GM23248 (cell line): Measurements from ENCODE around the gene OPALIN. TPM values are rescaled to one million over a fixed set of nuclear protein-coding genes. Genes with fewer than 3 reads are reported as not detected.

Source experiments
- DNase-seq: peaks from one replicate; pipeline ENCODE4 v3.0.0-alpha.2; 2015
- H2AFZ ChIP-seq: fragments of 200-600 bp; sonication (generic); 2 replicates; pipeline ENCODE4 v1.6.1; 2016; ENCODE audit warnings: antibody characterized with exemption
- H3F3A ChIP-seq: fragments of 200-600 bp; sonication (generic); 2 replicates; pipeline ENCODE4 v1.6.1; 2016; ENCODE audit warnings: mild to moderate bottlenecking, antibody characterized with exemption, mixed run types; ENCODE audit not compliant: insufficient read depth
- H3K27ac ChIP-seq: fragments of 200-600 bp; sonication (generic); 2 replicates; pipeline ENCODE4 v1.5.1; 2016; ENCODE audit warnings: mild to moderate bottlenecking
- H3K27me3 ChIP-seq: fragments of 200-600 bp; sonication (generic); replicated peaks from 2 replicates; pipeline ENCODE4 v1.6.1; 2016; ENCODE audit warnings: mild to moderate bottlenecking; ENCODE audit not compliant: insufficient read depth
- H3K36me3 ChIP-seq: fragments of 200-600 bp; sonication (generic); 2 replicates; pipeline ENCODE4 v1.6.1; 2016; ENCODE audit warnings: low read depth, mild to moderate bottlenecking
- H3K4me1 ChIP-seq: fragments of 200-600 bp; sonication (generic); 2 replicates; pipeline ENCODE4 v1.6.1; 2016; ENCODE audit warnings: mild to moderate bottlenecking; ENCODE audit not compliant: insufficient read depth
- H3K4me2 ChIP-seq: fragments of 200-600 bp; sonication (generic); one replicate; pipeline ENCODE4 v1.6.1; 2016; ENCODE audit warnings: mild to moderate bottlenecking; ENCODE audit not compliant: unreplicated experiment
- H3K4me3 ChIP-seq: fragments of 200-600 bp; sonication (generic); 2 replicates; pipeline ENCODE4 v1.5.1; 2016; ENCODE audit warnings: mild to moderate bottlenecking
- H3K79me2 ChIP-seq: fragments of 200-600 bp; sonication (generic); 2 replicates; pipeline ENCODE4 v1.6.1; 2016; ENCODE audit warnings: mild to moderate bottlenecking; ENCODE audit not compliant: insufficient read depth
- H3K9ac ChIP-seq: fragments of 200-600 bp; sonication (generic); 2 replicates; pipeline ENCODE4 v1.6.1; 2016; ENCODE audit warnings: mild to moderate bottlenecking
- H3K9me2 ChIP-seq: fragments of 200-600 bp; sonication (generic); 2 replicates; pipeline ENCODE4 v1.6.1; 2016; ENCODE audit warnings: mixed run types, mild to moderate bottlenecking, moderate library complexity; ENCODE audit not compliant: insufficient read depth
- H3K9me3 ChIP-seq: fragments of 200-600 bp; sonication (generic); one replicate; pipeline ENCODE4 v1.6.1; 2017; ENCODE audit warnings: low read depth
- H4K20me1 ChIP-seq: fragments of 200-600 bp; sonication (generic); 2 replicates; pipeline ENCODE4 v1.6.0; 2016; ENCODE audit not compliant: insufficient read depth
- EZH2 ChIP-seq: fragments of 200-600 bp; sonication (generic); IDR thresholded peaks from 2 replicates; pipeline ENCODE4 v1.6.1; 2018; ENCODE audit warnings: antibody characterized with exemption, mild to moderate bottlenecking; ENCODE audit not compliant: insufficient read depth, poor library complexity, severe bottlenecking
- EZH2phosphoT487 ChIP-seq: fragments of 200-600 bp; sonication (generic); IDR thresholded peaks from 2 replicates; pipeline ENCODE4 v1.6.1; 2018; ENCODE audit warnings: antibody characterized with exemption, moderate library complexity, mild to moderate bottlenecking, low read depth; ENCODE audit not compliant: insufficient read depth
- WGBS, 2 experiments: methylation state at CpG; one replicate each; pipeline ENCODE4 v1.1.6; 2015 to 2017; ENCODE audit warnings: low lambda C conversion rate in 2 of 2, low coverage in 1 of 2; ENCODE audit errors: missing lambda C conversion rate in 2 of 2; 5-methylcytosine and 5-hydroxymethylcytosine counted together
- in situ Hi-C: fragments of 300-500 bp; cut with MboI; formaldehyde crosslinking; loops from 2 replicates; pipeline ENCODE4 v1.15.0; 2020
- polyA plus RNA-seq: library from polyadenylated mRNA; unstranded; fragments of >200 nt; fragmentation: Nextera tagmentation; extraction: Ambion mirVana; gene quantifications from 2 replicates; pipeline ENCODE4 v1.2.1, GENCODE V29; 2016
- total RNA-seq: library from RNA; depleted of rRNA; stranded (reverse); fragments of >200 nt; shearing (Covaris generic); gene quantifications from 2 replicates; pipeline ENCODE4 v1.2.3, GENCODE V29; 2014

Gene OPALIN
- total and polyA plus RNA-seq, 2 experiments from 2014 or later = not detected

DNA sequence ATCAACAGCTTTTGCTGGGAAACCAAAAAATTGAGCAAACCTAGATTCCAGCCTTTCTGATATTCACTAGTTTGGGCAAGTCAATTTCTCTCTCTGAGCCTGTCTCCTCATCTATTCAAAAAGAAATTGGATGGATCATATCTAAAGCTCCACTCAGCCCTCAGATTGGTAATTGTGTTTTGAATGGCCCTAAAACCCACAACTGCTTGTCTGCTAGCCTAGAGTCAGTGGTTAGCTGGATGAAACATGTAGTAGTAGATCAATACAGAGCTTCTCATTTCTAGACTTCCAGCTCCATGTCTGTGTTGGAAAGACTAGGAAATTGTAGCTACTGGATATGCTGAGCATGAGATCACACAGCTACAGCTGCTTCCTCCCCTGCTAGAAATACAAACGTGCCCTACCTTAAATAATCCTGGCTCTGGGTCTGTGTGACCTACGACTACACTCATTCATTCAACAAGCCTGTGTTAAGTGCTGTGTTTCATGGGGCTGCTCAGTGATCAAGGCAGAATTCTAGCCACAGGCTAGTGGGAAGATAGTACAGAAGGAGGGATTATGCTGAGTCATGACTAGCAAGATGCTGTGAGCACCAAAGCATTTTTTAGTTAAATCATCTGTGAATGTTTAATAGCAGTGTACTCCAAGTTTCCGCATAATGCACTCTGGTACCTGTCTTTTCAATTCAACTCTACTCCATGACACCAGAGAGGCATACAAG, 38.9 kb downstream of the OPALIN start:
- Histone ChIP-seq H3K9ac (no peak overlapping the region), H3K4me2 (no peak overlapping the region), H3K27me3 (no peaks in the 10 kb centered on the region), H4K20me1 (no peaks in the 10 kb centered on the region), H3K79me2 (no peaks in the 10 kb centered on the region), H3F3A (no peaks in the 10 kb centered on the region), H3K4me1 (no peaks in the 10 kb centered on the region), H3K4me3 (no peak overlapping the region), H3K27ac (no peak overlapping the region), H2AFZ (no peak overlapping the region), H3K9me3 (no peaks in the 10 kb centered on the region), H3K9me2 (no peaks in the 10 kb centered on the region), H3K36me3 (no peaks in the 10 kb centered on the region)
- in situ Hi-C loops = no loop called here
- 18 to 24% methylated on average over 3 of the region's 3 CpGs for WGBS, 2 experiments
- DNase-seq = peak; percentile 8
- no peak for TF ChIP-seq EZH2
- no peak for TF ChIP-seq EZH2phosphoT487

DNA sequence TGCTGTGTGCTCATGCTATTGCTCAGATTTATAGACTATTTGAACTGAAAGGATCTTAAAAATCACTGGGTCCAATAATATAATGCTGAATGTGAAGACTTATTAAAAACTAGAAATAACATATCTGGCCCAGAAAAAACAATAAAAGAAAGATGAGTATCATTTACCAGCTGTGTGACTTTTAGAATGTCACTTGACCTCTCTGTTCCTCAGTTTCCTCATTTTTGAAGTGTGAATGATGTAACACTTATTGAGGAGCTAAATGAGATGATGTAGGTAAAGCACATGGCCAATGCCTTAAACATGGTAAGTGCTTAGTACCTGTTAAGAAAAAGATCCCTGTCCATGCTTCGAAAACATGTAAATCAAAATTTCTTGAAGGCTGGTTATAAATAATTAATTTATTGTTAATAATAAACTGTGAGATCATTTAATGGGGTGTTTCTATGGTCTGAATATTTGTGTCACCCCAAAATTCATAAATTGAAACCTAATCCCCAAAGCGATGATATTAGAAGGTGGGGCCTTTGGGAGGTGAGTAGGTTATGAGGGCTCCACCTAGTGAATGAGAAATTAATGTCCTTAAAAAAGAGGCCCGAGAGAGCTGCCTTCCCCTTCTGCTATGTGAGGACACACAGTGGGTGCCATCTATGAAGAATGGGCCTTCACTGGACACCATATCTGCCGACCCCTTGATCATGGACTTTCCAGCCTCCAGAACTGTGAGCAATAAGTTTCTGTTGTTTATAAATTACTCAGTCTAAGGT, 41.6 kb downstream of the OPALIN start:
- H3K4me1 ChIP-seq = no peaks in the 10 kb centered on the region
- H3K9me2 ChIP-seq = no peaks in the 10 kb centered on the region
- no peaks in the 10 kb centered on the region for H3K36me3 ChIP-seq
- no peak overlapping the region for H3K27ac ChIP-seq
- H3K27me3 ChIP-seq = no peaks in the 10 kb centered on the region
- no peak for DNase-seq
- H4K20me1 ChIP-seq = no peaks in the 10 kb centered on the region
- 60 to 61% methylated on average over 4 of the region's 4 CpGs for WGBS, 2 experiments
- no peak overlapping the region for H3K4me2 ChIP-seq
- H3K9me3 ChIP-seq = no peaks in the 10 kb centered on the region
- in situ Hi-C loops = no loop called here
- H2AFZ ChIP-seq = no peak overlapping the region
- H3K9ac ChIP-seq = no peak overlapping the region
- H3K79me2 ChIP-seq = no peaks in the 10 kb centered on the region
- H3F3A ChIP-seq = no peaks in the 10 kb centered on the region
- H3K4me3 ChIP-seq = no peak overlapping the region
- TF ChIP-seq EZH2phosphoT487 (no peak), EZH2 (no peak)

DNA sequence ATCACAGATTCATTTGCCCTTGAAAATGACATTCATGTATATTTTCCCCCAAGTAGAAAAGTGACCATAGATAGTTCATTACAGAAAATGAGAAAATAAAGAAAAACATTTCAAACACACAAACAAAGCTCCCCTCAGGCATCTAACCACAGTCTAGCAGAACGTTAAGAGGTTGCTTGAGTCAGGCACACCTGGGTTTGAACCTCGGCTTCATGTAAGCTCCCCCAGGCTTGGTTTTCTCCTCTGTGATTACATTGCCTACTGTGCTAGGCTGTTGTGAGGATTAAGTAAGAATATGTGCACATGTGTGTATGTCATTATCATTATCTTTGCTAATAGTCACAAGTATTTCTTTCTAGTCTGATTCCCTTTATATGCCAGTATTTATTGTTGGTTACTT, 45.5 kb downstream of the OPALIN start:
- no peaks in the 10 kb centered on the region for H3K9me3 ChIP-seq
- WGBS, 2 experiments = 35 to 46% methylated on average over 2 of the region's 2 CpGs
- TF ChIP-seq EZH2 (no peak), EZH2phosphoT487 (no peak)
- no peak overlapping the region for H3K27ac ChIP-seq
- H3K4me2 ChIP-seq = no peak overlapping the region
- H3K4me3 ChIP-seq = no peak overlapping the region
- no peaks in the 10 kb centered on the region for H3K4me1 ChIP-seq
- no peaks in the 10 kb centered on the region for H3K79me2 ChIP-seq
- H2AFZ ChIP-seq = no peak overlapping the region
- H3K27me3 ChIP-seq = no peaks in the 10 kb centered on the region; the same call in 1 of the 2 replicates
- no peaks in the 10 kb centered on the region for H3F3A ChIP-seq
- no peaks in the 10 kb centered on the region for H4K20me1 ChIP-seq
- DNase-seq = no peak
- H3K9me2 ChIP-seq = no peaks in the 10 kb centered on the region
- in situ Hi-C loops = no loop called here
- H3K36me3 ChIP-seq = no peaks in the 10 kb centered on the region
- no peak overlapping the region for H3K9ac ChIP-seq

DNA sequence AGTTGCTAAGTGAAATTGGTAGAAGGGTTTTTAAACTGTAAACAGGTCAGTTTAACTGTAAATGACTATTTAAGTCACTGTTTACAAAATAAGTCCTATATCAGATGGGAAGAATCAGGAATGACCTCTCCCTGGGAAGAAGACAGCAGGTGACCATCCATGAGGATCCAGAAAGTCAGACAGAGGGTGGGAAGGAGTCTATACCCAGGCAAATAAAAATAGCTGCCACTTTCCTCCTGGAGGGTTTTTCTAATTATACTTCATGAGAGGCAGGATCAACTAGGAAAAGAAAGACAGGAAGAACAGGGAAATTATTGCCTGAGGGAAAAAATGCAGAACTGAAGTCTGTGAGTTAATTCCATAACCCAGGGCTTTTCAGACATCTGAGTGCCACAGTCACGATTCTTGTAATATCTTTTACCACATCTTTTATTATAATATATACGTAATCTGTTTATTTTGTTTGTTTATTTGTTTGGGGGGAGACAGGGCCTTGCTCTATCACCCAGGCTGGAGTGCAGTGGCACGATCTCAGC, 47.6 kb downstream of the OPALIN start:
- Histone ChIP-seq H3F3A (no peaks in the 10 kb centered on the region), H3K9ac (no peak overlapping the region), H3K9me3 (no peaks in the 10 kb centered on the region), H3K4me3 (no peak overlapping the region), H3K79me2 (no peaks in the 10 kb centered on the region), H4K20me1 (no peaks in the 10 kb centered on the region), H3K36me3 (no peaks in the 10 kb centered on the region), H3K9me2 (no peaks in the 10 kb centered on the region), H3K27me3 (no peaks in the 10 kb centered on the region; the same call in 1 of the 2 replicates), H3K4me2 (no peak overlapping the region), H3K27ac (no peak overlapping the region), H3K4me1 (no peaks in the 10 kb centered on the region), H2AFZ (no peak overlapping the region)
- no peak for DNase-seq
- WGBS, 2 experiments = 46 to 58% methylated on average over 3 of the region's 3 CpGs
- in situ Hi-C loops = no loop called here
- TF ChIP-seq EZH2phosphoT487 (no peak), EZH2 (no peak)
